H1 (cell line): Measurements from ENCODE around the gene CLCN5. TPM values are rescaled to one million over a fixed set of nuclear protein-coding genes. Genes with fewer than 3 reads are reported as not detected.

Source experiments
- CTCF ChIP-seq, 3 experiments: IDR thresholded peaks; 1 replicate in 2 of 3; 2 replicates in 1 of 3; pipeline versions ENCODE4 v1.5.1 to v1.6.1; 2011; ENCODE audit warnings: low read length in 3 of 3, mild to moderate bottlenecking in 3 of 3, inconsistent platforms in 2 of 3, low read depth in 1 of 3, moderate library complexity in 1 of 3; ENCODE audit not compliant: insufficient read depth in 1 of 3; ENCODE audit errors: control extremely low read depth in 1 of 3
- EZH2 ChIP-seq: fragments of 200-600 bp; sonication (generic); IDR thresholded peaks from 2 replicates; pipeline ENCODE4 v1.7.1; 2012; ENCODE audit warnings: low read depth, mild to moderate bottlenecking, moderate library complexity, low read length, inconsistent platforms; ENCODE audit not compliant: severe bottlenecking
- polyA plus RNA-seq, 7 experiments: library from polyadenylated mRNA; depleted of rRNA in 3 of 7; stranded (reverse) in 5 of 7; unstranded in 2 of 7; fragments of >200 nt in 5 of 7; fragments of 200-250 nt in 2 of 7; gene quantifications; 1 replicate in 5 of 7; 2 replicates in 1 of 7; 4 replicates in 1 of 7; pipeline versions ENCODE4 v1.2.1 to v1.2.3, GENCODE V29; 2011 to 2013; ENCODE audit warnings: missing spikeins in 2 of 7, mixed read lengths in 2 of 7
- total RNA-seq: library from RNA; stranded (reverse); fragmentation: NEBNext Ultra II Directional; extraction: Animal tissue kit (Norgen Biotek cat#: 25700); gene quantifications from 2 replicates; pipeline ENCODE4 v1.2.1, GENCODE V29; 2021

Gene CLCN5
- total and polyA plus RNA-seq, 2 of the 8 experiments (the other 6 are each of a cell fraction or from before 2014, with no cell fraction given) = 4.2 to 9.7 TPM

- TF ChIP-seq EZH2 (no peak), CTCF (IDR thresholded peaks at IDR 0.05; ENCODE audit: control extremely low read depth in 1 of 3, insufficient read depth in 1 of 3, low read depth in 1 of 3, low read length in 3 of 3) (no peak)
- TF ChIP-seq, all 59 proteins: peak for 0
These were observed 41.7 kb upstream of the CLCN5 start (continued) for GRCh38 chrX:49880668-49881067.
